ENCODE results near the gene DPRX. TPM values are rescaled to one million over a fixed set of nuclear protein-coding genes. Genes with fewer than 3 reads are reported as not detected.

DPRX gene
- total and polyA plus RNA-seq, 2 of the 13 experiments (the other 11 are each of a cell fraction or from before 2014, with no cell fraction given) = not detected

GRCh38 chr19:53586277-53586691 is 45.5 kb upstream of the DPRX start (continued):
- TF ChIP-seq, protein P1, sequence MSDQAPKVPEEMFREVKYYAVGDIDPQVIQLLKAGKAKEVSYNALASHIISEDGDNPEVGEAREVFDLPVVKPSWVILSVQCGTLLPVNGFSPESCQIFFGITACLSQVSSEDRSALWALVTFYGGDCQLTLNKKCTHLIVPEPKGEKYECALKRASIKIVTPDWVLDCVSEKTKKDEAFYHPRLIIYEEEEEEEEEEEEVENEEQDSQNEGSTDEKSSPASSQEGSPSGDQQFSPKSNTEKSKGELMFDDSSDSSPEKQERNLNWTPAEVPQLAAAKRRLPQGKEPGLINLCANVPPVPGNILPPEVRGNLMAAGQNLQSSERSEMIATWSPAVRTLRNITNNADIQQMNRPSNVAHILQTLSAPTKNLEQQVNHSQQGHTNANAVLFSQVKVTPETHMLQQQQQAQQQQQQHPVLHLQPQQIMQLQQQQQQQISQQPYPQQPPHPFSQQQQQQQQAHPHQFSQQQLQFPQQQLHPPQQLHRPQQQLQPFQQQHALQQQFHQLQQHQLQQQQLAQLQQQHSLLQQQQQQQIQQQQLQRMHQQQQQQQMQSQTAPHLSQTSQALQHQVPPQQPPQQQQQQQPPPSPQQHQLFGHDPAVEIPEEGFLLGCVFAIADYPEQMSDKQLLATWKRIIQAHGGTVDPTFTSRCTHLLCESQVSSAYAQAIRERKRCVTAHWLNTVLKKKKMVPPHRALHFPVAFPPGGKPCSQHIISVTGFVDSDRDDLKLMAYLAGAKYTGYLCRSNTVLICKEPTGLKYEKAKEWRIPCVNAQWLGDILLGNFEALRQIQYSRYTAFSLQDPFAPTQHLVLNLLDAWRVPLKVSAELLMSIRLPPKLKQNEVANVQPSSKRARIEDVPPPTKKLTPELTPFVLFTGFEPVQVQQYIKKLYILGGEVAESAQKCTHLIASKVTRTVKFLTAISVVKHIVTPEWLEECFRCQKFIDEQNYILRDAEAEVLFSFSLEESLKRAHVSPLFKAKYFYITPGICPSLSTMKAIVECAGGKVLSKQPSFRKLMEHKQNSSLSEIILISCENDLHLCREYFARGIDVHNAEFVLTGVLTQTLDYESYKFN (CRISPR knock-in tag; conservative IDR thresholded peaks at IDR 0.05) = peak; percentile 76
- TF ChIP-seq RNF2 (conservative IDR thresholded peaks at IDR 0.05; ENCODE audit: low read depth) (no peak), RARA (CRISPR knock-in tag; IDR thresholded peaks at IDR 0.05) (peak; percentile 56; the same call in 1 of the 2 replicates), SOX13 (IDR thresholded peaks at IDR 0.05) (no peak), SOX13 (CRISPR knock-in tag; conservative IDR thresholded peaks at IDR 0.05 in 1 of 2, IDR thresholded peaks at IDR 0.05 in 1 of 2) (peak in 1 of 2 experiments; percentile 68; a peak in 2 of 4 replicates), TCF12 (IDR thresholded peaks at IDR 0.05) (no peak), TCF12 (CRISPR knock-in tag; IDR thresholded peaks at IDR 0.05) (no peak), ZNF704 (CRISPR knock-in tag; IDR thresholded peaks at IDR 0.05; ENCODE audit: borderline replicate concordance) (no peak), NCOA2 (CRISPR knock-in tag; IDR thresholded peaks at IDR 0.05) (peak; percentile 50), KAT2B (IDR thresholded peaks at IDR 0.05; ENCODE audit: borderline replicate concordance, low read depth, low read length) (no peak), FOXO1 (CRISPR knock-in tag; IDR thresholded peaks at IDR 0.05) (peak; percentile 35; the same call in 1 of the 2 replicates), FOXK1 (CRISPR knock-in tag; IDR thresholded peaks at IDR 0.05; ENCODE audit: borderline replicate concordance, low read depth) (peak; percentile 26; the same call in 1 of the 2 replicates), DNMT3B (CRISPR knock-in tag; conservative IDR thresholded peaks at IDR 0.05) (no peak), BHLHE40 (IDR thresholded peaks at IDR 0.05; ENCODE audit: low read length) (no peak), ZNF280D (CRISPR knock-in tag; IDR thresholded peaks at IDR 0.05) (no peak), HDAC1 (CRISPR knock-in tag; IDR thresholded peaks at IDR 0.05) (peak; percentile 18; the same call in 1 of the 2 replicates), ARID3A (IDR thresholded peaks at IDR 0.05; ENCODE audit: low read depth, low read length) (no peak), FOSL2 (CRISPR knock-in tag; IDR thresholded peaks at IDR 0.05) (peak; percentile 62), FOXA3 (CRISPR knock-in tag; IDR thresholded peaks at IDR 0.05) (peak; percentile 48), ZBTB1 (CRISPR knock-in tag; IDR thresholded peaks at IDR 0.05; ENCODE audit: borderline replicate concordance) (no peak), RBM22 (optimal IDR thresholded peaks at IDR 0.05; ENCODE audit: low read length) (no peak), CCAR2 (optimal IDR thresholded peaks at IDR 0.05; ENCODE audit: low read depth, low read length) (no peak)
